SIG-M5 treated with dmso at 0.1 percent for 504 hours (cell line): ENCODE results near the gene RPS3.

ENCODE experiments used
- DNase-seq: peaks from one replicate; lab custom pipeline; 2025; ENCODE audit not compliant: unreplicated experiment; lab: John Stamatoyannopoulos, UW

Gene RPS3

GRCh38 chr11:75434051-75434450 lies 34.7 kb downstream of the RPS3 start:
- DNase-seq, result no peak

- DNase-seq, result no peak
These were observed 35.7 kb downstream of the RPS3 start for GRCh38 chr11:75434886-75435570.

DNA sequence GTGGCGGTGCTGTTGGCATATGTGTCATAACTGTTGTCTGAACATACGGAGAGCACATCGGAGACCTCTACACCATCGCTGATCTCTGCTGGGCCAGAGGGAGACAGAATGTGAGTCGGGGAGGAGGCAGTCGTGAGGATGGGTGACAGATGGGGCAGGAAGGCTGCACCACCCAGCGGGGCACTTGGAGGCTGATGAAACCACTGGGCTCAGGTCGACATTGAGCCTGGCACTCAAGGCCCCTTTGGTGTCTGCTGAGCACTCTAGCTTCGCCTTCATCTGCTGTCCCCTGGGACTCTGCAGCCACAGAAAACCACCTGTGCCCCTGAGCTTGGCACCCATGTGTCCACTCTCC lies 36.2 kb downstream of the RPS3 start:
- DNase-seq, result no peak

DNA sequence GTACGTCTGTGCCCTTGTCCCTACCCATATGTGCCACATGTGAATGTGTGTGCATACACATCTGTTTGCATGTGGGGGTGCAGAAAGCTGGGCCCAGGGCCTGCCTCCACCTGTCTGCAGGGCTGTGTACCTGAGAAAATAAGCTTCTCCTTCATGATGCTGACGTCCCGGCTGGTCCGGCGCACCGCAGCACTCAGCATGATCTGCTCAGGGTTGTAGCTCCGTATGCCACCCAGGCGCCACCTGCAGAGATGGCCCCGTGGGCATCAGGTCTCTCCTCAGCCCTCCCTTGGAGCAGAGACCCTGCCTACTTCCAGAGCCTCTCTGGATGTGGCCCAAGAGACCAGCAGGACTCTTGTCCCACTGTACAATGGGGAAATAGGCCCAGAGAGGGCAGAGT lies 37.5 kb downstream of the RPS3 start:
- DNase-seq, result no peak

- DNase-seq, result no peak
These were observed 38.8 kb downstream of the RPS3 start for GRCh38 chr11:75437966-75438659.

GRCh38 chr11:75439026-75439425 lies 39.7 kb downstream of the RPS3 start:
- DNase-seq, result no peak

DNA sequence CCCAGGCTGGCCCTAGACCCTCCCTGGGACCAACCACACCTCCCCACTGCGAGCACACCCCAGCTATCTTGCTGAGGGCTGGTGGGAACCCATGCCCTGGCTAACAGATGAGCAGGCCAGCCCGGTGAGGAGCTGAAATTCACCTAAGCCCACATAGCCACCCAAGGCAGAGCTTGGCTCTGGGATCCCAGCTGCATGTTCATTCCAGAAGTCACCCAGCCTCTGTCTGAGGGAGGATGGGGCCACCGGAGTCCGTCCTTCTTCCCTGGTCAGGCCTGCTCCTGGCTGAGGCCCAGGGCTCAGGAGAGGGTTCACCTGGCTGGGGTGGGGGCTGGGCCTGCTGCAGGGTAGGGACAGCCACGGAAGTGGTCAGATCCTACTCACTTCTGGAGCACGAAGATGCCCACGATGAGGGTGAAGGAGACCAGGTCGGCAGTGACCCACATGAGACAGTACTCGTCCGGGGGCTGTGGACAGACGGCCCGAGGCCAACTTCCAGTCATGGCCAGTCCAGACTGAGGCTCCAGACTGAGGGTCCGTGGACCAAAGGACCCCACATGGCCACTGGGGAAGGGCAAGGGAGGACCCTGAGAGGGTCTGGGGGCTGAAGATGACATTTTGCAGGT lies 40.3 kb downstream of the RPS3 start:
- DNase-seq, result no peak

DNA sequence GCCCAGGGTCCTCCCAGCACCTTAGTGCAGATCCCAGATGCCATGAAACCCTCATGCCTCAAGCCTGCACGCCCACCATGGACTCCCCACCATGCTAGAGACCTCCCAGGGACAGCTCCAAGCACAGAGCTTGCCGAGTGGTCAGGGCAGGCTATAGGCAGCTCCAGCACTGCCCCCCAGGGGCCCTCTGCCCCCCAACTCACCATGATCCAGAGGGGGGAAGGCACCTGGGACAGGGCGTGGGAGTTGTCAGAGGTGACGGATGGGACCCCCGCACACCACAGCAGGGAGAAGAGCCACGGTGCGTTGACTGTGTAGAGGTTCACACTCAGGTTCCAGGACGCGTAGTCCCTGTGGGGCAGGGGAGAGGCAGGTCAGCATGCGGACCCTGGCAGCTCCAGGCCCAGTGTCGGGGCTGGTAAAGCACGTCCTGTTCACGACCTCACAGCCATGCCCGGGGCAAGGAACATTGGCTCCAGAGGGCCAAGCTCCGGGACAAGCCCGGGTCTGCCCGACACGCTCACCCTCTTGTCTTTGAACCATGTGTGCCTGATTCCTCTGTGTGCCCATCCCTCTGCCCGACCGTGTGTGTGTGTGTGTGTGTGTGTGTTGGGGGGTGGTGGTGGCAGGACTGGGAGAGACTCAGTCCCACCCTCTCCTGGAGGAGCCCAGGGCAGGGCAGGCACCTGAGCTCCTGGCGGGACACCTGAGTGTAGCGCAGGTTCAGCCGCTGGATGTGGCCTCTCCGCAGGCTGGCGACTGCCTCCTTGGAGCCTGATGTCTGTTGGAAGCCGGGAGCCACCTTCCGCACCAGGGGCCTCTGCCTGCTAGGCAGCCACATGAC lies 41.9 kb downstream of the RPS3 start:
- no peak for DNase-seq

DNA sequence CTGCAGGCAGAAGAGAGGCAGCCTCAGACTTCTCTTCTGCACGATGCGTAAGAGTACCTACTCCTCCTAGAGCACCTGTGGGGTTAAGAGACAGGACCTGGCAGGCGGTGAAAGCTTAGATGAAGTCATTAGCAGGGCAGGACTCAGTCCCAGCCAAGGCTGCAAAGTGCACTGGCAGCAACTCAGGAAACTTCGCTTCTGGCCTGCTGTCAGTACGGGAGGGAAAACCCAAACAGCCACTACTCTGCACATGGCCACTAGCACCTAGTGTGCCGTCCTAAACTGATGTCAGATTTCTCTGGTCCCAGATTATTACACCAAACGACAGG lies 42.5 kb downstream of the RPS3 start:
- DNase-seq, result no peak

GRCh38 chr11:75442161-75442885 lies 43.0 kb downstream of the RPS3 start:
- DNase-seq, result no peak

DNA sequence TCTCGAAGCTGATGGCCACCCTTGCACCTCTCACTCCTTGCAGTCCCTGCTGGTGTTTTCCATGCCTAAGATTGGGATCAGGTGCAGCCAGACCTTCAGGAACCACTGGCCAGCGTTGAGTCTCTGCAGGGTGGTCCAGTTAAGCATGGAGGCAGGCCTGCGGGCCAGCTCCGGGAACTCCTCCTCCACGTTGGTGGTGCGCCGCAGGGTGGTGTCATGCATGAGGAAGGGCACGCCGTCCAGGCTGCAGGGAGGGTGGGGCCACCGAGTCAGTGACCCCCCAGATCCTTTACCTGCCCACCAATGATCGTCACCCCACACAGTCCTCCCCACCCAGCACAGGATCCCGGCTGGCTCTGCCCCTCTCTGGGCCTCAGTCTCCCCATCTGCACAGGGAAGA lies 43.7 kb downstream of the RPS3 start:
- no peak for DNase-seq

DNA sequence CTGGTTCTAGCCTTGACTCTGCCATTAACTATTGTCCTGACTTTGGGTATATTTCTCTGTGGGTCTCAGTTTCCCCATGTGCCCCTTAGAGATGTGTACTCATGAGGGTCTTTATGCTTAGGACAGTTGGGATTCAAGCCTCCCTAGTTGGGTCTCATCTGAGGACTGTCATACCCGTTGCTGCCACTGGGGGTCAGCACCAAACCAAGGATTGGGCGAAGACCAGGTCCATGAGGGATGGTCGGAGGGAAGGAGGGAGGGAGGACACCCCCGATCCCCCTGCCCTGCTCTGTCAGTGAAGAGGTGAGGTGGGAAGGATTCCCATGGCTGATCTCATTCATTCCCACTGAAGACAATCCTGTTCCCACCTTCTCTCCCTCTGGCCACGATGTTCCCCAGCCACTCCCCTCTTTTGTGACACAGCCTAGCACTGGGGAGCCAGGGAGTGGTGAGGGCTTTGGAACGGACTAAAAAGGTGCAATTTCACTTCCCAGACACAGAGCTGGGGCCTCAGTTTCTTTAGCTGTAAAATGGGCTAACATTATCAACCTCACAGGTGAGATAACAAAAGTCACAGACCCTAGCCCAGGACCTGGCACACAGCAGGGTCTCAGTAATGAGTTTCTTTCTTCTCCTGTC lies 46.1 kb downstream of the RPS3 start:
- DNase-seq, result no peak

- no peak for DNase-seq
These were observed 48.1 kb downstream of the RPS3 start for GRCh38 chr11:75447415-75447814.

DNA sequence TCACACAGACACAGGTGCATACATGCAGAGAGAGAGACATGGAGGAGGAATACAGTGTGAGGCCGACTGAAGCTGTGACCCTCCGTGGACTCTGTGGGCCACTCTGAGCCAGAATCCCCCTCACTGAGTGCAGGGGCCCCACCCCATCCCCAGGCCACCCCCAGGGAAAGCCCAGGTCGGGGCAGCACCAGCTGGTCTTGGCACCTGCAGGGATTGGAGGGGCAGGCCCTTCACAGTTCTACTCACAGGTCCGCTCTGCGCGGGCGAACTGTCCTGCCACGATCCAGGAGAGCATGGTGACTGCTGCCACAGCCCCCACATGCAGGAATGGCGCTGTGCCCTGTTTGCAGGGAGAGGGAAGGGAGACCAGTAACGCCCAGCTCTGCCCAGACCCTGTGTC lies 50.0 kb downstream of the RPS3 start:
- no peak for DNase-seq

DNA sequence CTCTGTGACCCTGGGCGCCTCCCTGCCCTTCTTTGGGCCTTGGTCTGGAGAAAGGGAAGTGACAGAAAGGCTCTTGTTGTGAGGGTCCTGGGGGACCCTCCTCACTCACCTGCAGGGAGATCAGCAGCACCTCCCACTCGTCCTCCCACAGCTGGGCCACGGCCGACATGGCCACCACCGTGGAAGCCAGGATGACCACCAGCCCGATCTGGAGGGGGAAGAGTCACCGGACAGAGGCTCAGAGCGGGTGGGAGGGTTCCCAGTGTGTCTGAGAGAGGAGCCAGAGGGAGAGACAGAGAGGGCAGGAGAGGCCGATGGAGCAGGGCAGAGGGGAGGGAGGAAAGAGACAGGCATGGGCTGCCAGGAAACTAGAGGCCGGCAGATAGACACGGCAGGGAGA lies 50.5 kb downstream of the RPS3 start:
- DNase-seq, result no peak

- DNase-seq, result no peak
These were observed 50.9 kb downstream of the RPS3 start for GRCh38 chr11:75450236-75450635.

- no peak for DNase-seq
These were observed 51.8 kb downstream of the RPS3 start for GRCh38 chr11:75450826-75451821.

GRCh38 chr11:75453916-75454655 lies 54.8 kb downstream of the RPS3 start:
- DNase-seq, result no peak

DNA sequence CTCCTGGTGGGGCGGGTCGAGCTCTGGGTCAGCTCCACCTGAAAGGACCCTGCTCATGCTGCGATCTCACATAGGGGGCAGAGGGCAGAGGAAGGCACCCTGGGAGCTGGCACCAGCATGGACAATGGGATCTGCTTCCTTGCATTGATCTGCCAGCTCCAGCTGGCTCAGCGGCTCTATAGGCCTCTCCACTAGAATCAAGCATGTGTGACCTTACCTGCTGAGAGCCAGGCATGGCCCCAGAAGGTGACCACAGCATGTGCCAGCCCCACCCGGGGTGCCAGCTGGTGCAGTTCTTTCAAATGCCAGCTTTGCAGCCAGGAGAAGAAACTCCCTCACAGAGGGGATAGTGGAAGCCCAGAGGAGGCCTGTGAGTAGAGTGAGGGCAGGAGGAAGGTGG lies 55.7 kb downstream of the RPS3 start:
- DNase-seq, result no peak
